MM.1S (cell line): ENCODE results near the gene SLC13A4.

Experiments used
- CTCF ChIP-seq: fragments of 300-600 bp; sonication (generic); IDR thresholded peaks from 2 replicates; pipeline ENCODE4 v1.5.1; 2016; ENCODE audit warnings: antibody characterized with exemption, low read length, mixed read lengths
- EZH2 ChIP-seq: fragments of 300-600 bp; sonication (generic); optimal IDR thresholded peaks from 2 replicates; pipeline ENCODE3; 2017; ENCODE audit warnings: low read depth, mild to moderate bottlenecking, antibody characterized with exemption, low read length, mixed read lengths

DNA sequence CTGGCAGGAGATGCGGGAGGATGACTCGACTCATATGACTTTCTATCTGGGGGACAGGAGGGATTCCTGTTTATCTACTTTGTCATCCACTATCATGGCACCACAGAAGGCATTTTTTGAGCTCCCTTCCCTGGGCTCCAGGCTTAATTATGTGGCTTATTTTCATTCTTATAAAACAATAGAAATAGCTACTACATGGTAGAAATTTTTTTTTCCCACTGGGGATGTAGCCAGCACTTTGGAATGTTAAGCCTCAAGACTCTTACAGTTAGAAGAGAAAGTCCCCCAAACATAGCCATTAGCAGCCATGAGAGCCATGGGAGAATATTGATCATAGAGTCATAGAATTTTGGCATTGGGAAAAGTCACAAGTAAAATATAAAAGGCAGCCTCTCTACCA, 35.3 kb upstream of the SLC13A4 start:
- TF ChIP-seq CTCF (no peak), EZH2 (no peak)
